Activated CD4-positive, alpha-beta T cell treated with anti-CD3 and anti-CD28 coated beads for 36 hours (primary cell): ENCODE measurements around the gene NDUFB7. TPM values are rescaled to one million over a fixed set of nuclear protein-coding genes. Genes with fewer than 3 reads are reported as not detected.

ENCODE experiments used
- ATAC-seq: fragments of 200-7000 bp; cut with Tn5 transposase; one replicate; pipeline ENCODE4 v1.10.0; 2021; ENCODE audit warnings: mild to moderate bottlenecking, moderate library complexity
- CTCF ChIA-PET: fragments of 350-600 bp; sonication (Branson Sonifier 250); formaldehyde crosslinking; loops from one replicate; lab custom pipeline; 2021; ENCODE audit warnings: antibody characterized with exemption; lab: Charles Lee
- POLR2A ChIA-PET: fragments of 350-600 bp; sonication (Branson Sonifier 250); formaldehyde crosslinking; loops from one replicate; lab custom pipeline; 2021; ENCODE audit warnings: antibody characterized with exemption, inconsistent platforms; lab: Charles Lee
- DNase-seq: peaks from one replicate; pipeline ENCODE4 v3.0.0-alpha.2; 2020
- H3K27ac Mint-ChIP-seq: one replicate; pipeline ENCODE4 v1.8.0; 2021; ENCODE audit warnings: mixed read lengths
- H3K27me3 Mint-ChIP-seq: one replicate; pipeline ENCODE4 v1.8.0; 2021; ENCODE audit warnings: mixed read lengths
- H3K36me3 Mint-ChIP-seq: one replicate; pipeline ENCODE4 v1.8.0; 2021; ENCODE audit warnings: low read depth, mixed read lengths
- H3K4me1 Mint-ChIP-seq: one replicate; pipeline ENCODE4 v1.8.0; 2021; ENCODE audit warnings: mixed read lengths
- H3K4me3 Mint-ChIP-seq: one replicate; pipeline ENCODE4 v1.8.0; 2021; ENCODE audit warnings: mild to moderate bottlenecking, moderate library complexity, mixed read lengths
- H3K9me3 Mint-ChIP-seq: one replicate; pipeline ENCODE4 v1.8.0; 2021; ENCODE audit warnings: low read depth, mixed read lengths
- intact Hi-C, 2 experiments: fragments of 100-400 bp; cut with DNase I in 1 of 2; cut with micrococcal nuclease in 1 of 2; formaldehyde crosslinking; loops; one replicate each; pipeline versions ENCODE4 v1.14.2 to v1.15.1; 2022 to 2024; cut with DNase I, micrococcal nuclease
- total RNA-seq, 2 experiments: library from RNA; stranded (reverse); gene quantifications; one replicate each; pipeline ENCODE4 v1.2.3, GENCODE V29; 2021

The NDUFB7 gene
- total RNA-seq, 2 experiments from 2014 or later = 112 to 121 TPM

GRCh38 chr19:14561847-14562351, 10.0 kb downstream of the NDUFB7 start:
- Mint-ChIP-seq H3K9me3 (no peaks in the 10 kb centered on the region), H3K4me3 (no peak overlapping the region), H3K27me3 (no peaks in the 10 kb centered on the region), H3K36me3 (peaks cover 5% of the 10 kb centered on the region), H3K4me1 (peaks cover 16% of the 10 kb centered on the region), H3K27ac (no peak overlapping the region)
- ATAC-seq (no peak), DNase-seq (no peak)
- intact Hi-C loops = no loop called here
- ChIA-PET POLR2A (no interaction called here), CTCF (interaction anchor here (1.1 kb wide), 1 partner anchor 11 kb away, joined by 3 read pairs; no protein-coding TSS in a partner anchor)

GRCh38 chr19:14561249-14561648, 10.6 kb downstream of the NDUFB7 start:
- ATAC-seq (no peak), DNase-seq (no peak)
- CTCF ChIA-PET = interaction anchor here (1.1 kb wide), 1 partner anchor 11 kb away, joined by 3 read pairs; no protein-coding TSS in a partner anchor
- H3K27me3 Mint-ChIP-seq = no peaks in the 10 kb centered on the region
- intact Hi-C loops = no loop called here
- POLR2A ChIA-PET = no interaction called here
- H3K9me3 Mint-ChIP-seq = no peaks in the 10 kb centered on the region
- peaks cover 22% of the 10 kb centered on the region for H3K4me1 Mint-ChIP-seq
- peaks cover 4% of the 10 kb centered on the region for H3K36me3 Mint-ChIP-seq
- H3K4me3 Mint-ChIP-seq = no peak overlapping the region
- H3K27ac Mint-ChIP-seq = no peak overlapping the region

GRCh38 chr19:14560776-14561108, 11.1 kb downstream of the NDUFB7 start:
- POLR2A ChIA-PET = no interaction called here
- intact Hi-C loops = no loop called here
- CTCF ChIA-PET = no interaction called here
- no peak for ATAC-seq
- no peaks in the 10 kb centered on the region for H3K9me3 Mint-ChIP-seq
- peaks cover 5% of the 10 kb centered on the region for H3K36me3 Mint-ChIP-seq
- no peak overlapping the region for H3K4me3 Mint-ChIP-seq
- no peaks in the 10 kb centered on the region for H3K27me3 Mint-ChIP-seq
- H3K4me1 Mint-ChIP-seq = peaks cover 28% of the 10 kb centered on the region
- DNase-seq = no peak
- H3K27ac Mint-ChIP-seq = peak overlapping the region; percentile 58

GRCh38 chr19:14559916-14560775, 11.7 kb downstream of the NDUFB7 start:
- DNase-seq (no peak), ATAC-seq (no peak)
- Mint-ChIP-seq H3K27ac (peak overlapping the region; percentile 58), H3K4me3 (no peak overlapping the region), H3K4me1 (peaks cover 28% of the 10 kb centered on the region), H3K27me3 (no peaks in the 10 kb centered on the region), H3K9me3 (no peaks in the 10 kb centered on the region), H3K36me3 (peaks cover 5% of the 10 kb centered on the region)
- ChIA-PET POLR2A (interaction anchor here (0.6 kb wide), 1 partner anchor 12 kb away, joined by 3 read pairs; the partner anchor contains the start of gene NDUFB7), CTCF (interaction anchor here (0.7 to 0.9 kb wide), 2 partner anchors 21 to 348 kb away, joined by 3 read pairs; no protein-coding TSS in a partner anchor)
- intact Hi-C loops = no loop called here

GRCh38 chr19:14558370-14559066, 13.3 kb downstream of the NDUFB7 start:
- Mint-ChIP-seq H3K27ac (no peak overlapping the region), H3K27me3 (no peaks in the 10 kb centered on the region), H3K4me1 (peaks cover 33% of the 10 kb centered on the region), H3K4me3 (no peak overlapping the region), H3K36me3 (peaks cover 3% of the 10 kb centered on the region), H3K9me3 (no peaks in the 10 kb centered on the region)
- CTCF ChIA-PET = interaction anchor here (0.6 to 3.9 kb wide), 3 partner anchors 127 to 417 kb away, joined by 3 to 31 read pairs (median 5); no protein-coding TSS in a partner anchor
- ATAC-seq = no peak
- intact Hi-C loops = no loop called here
- POLR2A ChIA-PET = no interaction called here
- no peak for DNase-seq

- intact Hi-C loops = loop anchor here in 1 of 2 experiments (1.0 to 2.0 kb wide), 2 partner anchors 20 to 130 kb away; no protein-coding TSS in a partner anchor
- Mint-ChIP-seq H3K4me3 (no peak overlapping the region), H3K27ac (no peak overlapping the region), H3K36me3 (peaks cover 3% of the 10 kb centered on the region), H3K4me1 (peaks cover 46% of the 10 kb centered on the region), H3K9me3 (no peaks in the 10 kb centered on the region), H3K27me3 (no peaks in the 10 kb centered on the region)
- ATAC-seq (peak; percentile 95), DNase-seq (peak; percentile 89)
- ChIA-PET POLR2A (no interaction called here), CTCF (interaction anchor here (0.6 to 3.9 kb wide), 19 partner anchors 10 to 1828 kb away, joined by 3 to 31 read pairs (median 5); partner anchors contain the start of genes NDUFB7 and ZNF333)
These were observed 15.1 kb downstream of the NDUFB7 start for GRCh38 chr19:14556662-14557188.

- peaks cover 50% of the 10 kb centered on the region for H3K4me1 Mint-ChIP-seq
- H3K36me3 Mint-ChIP-seq = peaks cover 3% of the 10 kb centered on the region
- ChIA-PET POLR2A (no interaction called here), CTCF (interaction anchor here (0.6 to 3.9 kb wide), 16 partner anchors 10 to 1828 kb away, joined by 3 to 31 read pairs (median 5); partner anchors contain the start of genes NDUFB7 and ZNF333)
- intact Hi-C loops = loop anchor here in 1 of 2 experiments (1.0 to 2.0 kb wide), 2 partner anchors 19 to 130 kb away; no protein-coding TSS in a partner anchor
- no peaks in the 10 kb centered on the region for H3K27me3 Mint-ChIP-seq
- peak overlapping the region; percentile 45 for H3K27ac Mint-ChIP-seq
- DNase-seq (peak; percentile 37), ATAC-seq (no peak)
- H3K4me3 Mint-ChIP-seq = no peak overlapping the region
- H3K9me3 Mint-ChIP-seq = no peaks in the 10 kb centered on the region
These were observed 15.8 kb downstream of the NDUFB7 start for GRCh38 chr19:14555918-14556661.

GRCh38 chr19:14554382-14554812, 17.5 kb downstream of the NDUFB7 start:
- DNase-seq (no peak), ATAC-seq (no peak)
- no peaks in the 10 kb centered on the region for H3K9me3 Mint-ChIP-seq
- no peak overlapping the region for H3K4me3 Mint-ChIP-seq
- ChIA-PET POLR2A (interaction anchor here (0.5 to 1.0 kb wide), 4 partner anchors 22 to 40 kb away, joined by 3 to 6 read pairs (median 4); partner anchors contain the start of gene DNAJB1), CTCF (interaction anchor here (0.7 to 3.9 kb wide), 3 partner anchors 18 to 131 kb away, joined by 3 to 31 read pairs (median 4); no protein-coding TSS in a partner anchor)
- H3K27ac Mint-ChIP-seq = no peak overlapping the region
- no peaks in the 10 kb centered on the region for H3K27me3 Mint-ChIP-seq
- peaks cover 57% of the 10 kb centered on the region for H3K4me1 Mint-ChIP-seq
- intact Hi-C loops = no loop called here
- H3K36me3 Mint-ChIP-seq = peaks cover 8% of the 10 kb centered on the region

GRCh38 chr19:14553939-14554243, 18.0 kb downstream of the NDUFB7 start:
- no peak for ATAC-seq
- no peak overlapping the region for H3K4me3 Mint-ChIP-seq
- ChIA-PET CTCF (interaction anchor here (0.6 to 1.0 kb wide), 3 partner anchors 18 to 1577 kb away, joined by 3 to 4 read pairs (median 3); no protein-coding TSS in a partner anchor), POLR2A (interaction anchor here (0.5 to 1.0 kb wide), 2 partner anchors 22 to 35 kb away, joined by 3 to 4 read pairs; partner anchors contain the start of gene DNAJB1)
- intact Hi-C loops = no loop called here
- H3K27ac Mint-ChIP-seq = peak overlapping the region; percentile 25
- no peak for DNase-seq
- peaks cover 11% of the 10 kb centered on the region for H3K36me3 Mint-ChIP-seq
- peaks cover 57% of the 10 kb centered on the region for H3K4me1 Mint-ChIP-seq
- H3K27me3 Mint-ChIP-seq = no peaks in the 10 kb centered on the region
- no peaks in the 10 kb centered on the region for H3K9me3 Mint-ChIP-seq
